Caco-2 (cell line): ENCODE data around the gene TM9SF3. TPM values are rescaled to one million over a fixed set of nuclear protein-coding genes. Genes with fewer than 3 reads are reported as not detected.

ENCODE experiments used
- BruUV-seq: library from RNA; stranded (reverse); fragments of 400-500 nt; replicated peaks from 2 replicates; lab custom pipeline; 2021; lab: Mats Ljungman, UMichigan
- CTCF ChIA-PET: fragments of 300-600 bp; sonication (Branson Sonifier 250); formaldehyde crosslinking; loops from one replicate; lab custom pipeline; 2022; ENCODE audit warnings: antibody characterized with exemption; lab: Charles Lee
- POLR2A ChIA-PET: fragments of 300-600 bp; sonication (Branson Sonifier 250); formaldehyde crosslinking; loops from one replicate; lab custom pipeline; 2022; ENCODE audit warnings: antibody characterized with exemption; lab: Charles Lee
- DNase-seq, 2 experiments: peaks; one replicate each; pipeline versions ENCODE4 v3.0.0 to v3.0.0-alpha.2; 2020 to 2022
- H3K27me3 ChIP-seq: replicated peaks from 2 replicates; pipeline ENCODE4 v1.6.0; 2011; ENCODE audit warnings: low read length; ENCODE audit not compliant: control insufficient read depth, insufficient read depth
- H3K36me3 ChIP-seq: 2 replicates; pipeline ENCODE4 v1.5.1; 2011; ENCODE audit warnings: low read length; ENCODE audit not compliant: control insufficient read depth, insufficient read depth
- H3K4me1 ChIP-seq: fragments of 250-450 bp; sonication (Bioruptor Pico); 2 replicates; pipeline ENCODE4 v1.5.1; 2020; ENCODE audit warnings: mild to moderate bottlenecking
- H3K4me3 ChIP-seq: 2 replicates; pipeline ENCODE4 v1.5.1; 2011; ENCODE audit warnings: low read depth, mild to moderate bottlenecking, control low read depth, low read length
- H3K9me3 ChIP-seq: fragments of 250-450 bp; sonication (Bioruptor Pico); 2 replicates; pipeline ENCODE4 v1.5.1; 2020; ENCODE audit warnings: mild to moderate bottlenecking, moderate library complexity
- H3K27ac Mint-ChIP-seq: one replicate; pipeline ENCODE4 v1.8.0; 2022; ENCODE audit warnings: mixed read lengths; ENCODE audit not compliant: unreplicated experiment
- H3K27me3 Mint-ChIP-seq: one replicate; pipeline ENCODE4 v1.8.0; 2022; ENCODE audit warnings: mixed read lengths; ENCODE audit not compliant: insufficient read depth, unreplicated experiment
- H3K36me3 Mint-ChIP-seq: one replicate; pipeline ENCODE4 v1.8.0; 2022; ENCODE audit warnings: mild to moderate bottlenecking, mixed read lengths; ENCODE audit not compliant: insufficient read depth, unreplicated experiment
- H3K4me1 Mint-ChIP-seq: one replicate; pipeline ENCODE4 v1.8.0; 2022; ENCODE audit warnings: low read depth, mixed read lengths; ENCODE audit not compliant: unreplicated experiment
- H3K4me3 Mint-ChIP-seq: one replicate; pipeline ENCODE4 v1.8.0; 2022; ENCODE audit warnings: mild to moderate bottlenecking, moderate library complexity, mixed read lengths; ENCODE audit not compliant: unreplicated experiment
- H3K9me3 Mint-ChIP-seq: one replicate; pipeline ENCODE4 v1.8.0; 2022; ENCODE audit warnings: mixed read lengths; ENCODE audit not compliant: unreplicated experiment
- intact Hi-C: fragments of 100-400 bp; cut with micrococcal nuclease; formaldehyde crosslinking; loops from one replicate; pipeline ENCODE4 v1.10.0; 2022; ENCODE audit not compliant: unreplicated experiment
- total RNA-seq: library from RNA; stranded (reverse); gene quantifications from 2 replicates; pipeline ENCODE4 v1.2.3, GENCODE V29; 2022
- TF ChIP-seq, protein P1 (sequence below), 2 experiments: fragments of 200-600 bp in 1 of 2; IDR thresholded peaks; 1 replicate in 1 of 2; 2 replicates in 1 of 2; pipeline versions ENCODE4 v1.5.1 to v1.8.0; 2011 to 2022; ENCODE audit warnings: antibody characterized with exemption in 1 of 2, control low read depth in 1 of 2, inconsistent platforms in 1 of 2, low read depth in 1 of 2, low read length in 1 of 2, mild to moderate bottlenecking in 1 of 2, moderate library complexity in 1 of 2; ENCODE audit not compliant: insufficient read depth in 1 of 2, severe bottlenecking in 1 of 2, unreplicated experiment in 1 of 2

Gene TM9SF3
- total RNA-seq, 1 experiment from 2014 or later, result 176 TPM

DNA sequence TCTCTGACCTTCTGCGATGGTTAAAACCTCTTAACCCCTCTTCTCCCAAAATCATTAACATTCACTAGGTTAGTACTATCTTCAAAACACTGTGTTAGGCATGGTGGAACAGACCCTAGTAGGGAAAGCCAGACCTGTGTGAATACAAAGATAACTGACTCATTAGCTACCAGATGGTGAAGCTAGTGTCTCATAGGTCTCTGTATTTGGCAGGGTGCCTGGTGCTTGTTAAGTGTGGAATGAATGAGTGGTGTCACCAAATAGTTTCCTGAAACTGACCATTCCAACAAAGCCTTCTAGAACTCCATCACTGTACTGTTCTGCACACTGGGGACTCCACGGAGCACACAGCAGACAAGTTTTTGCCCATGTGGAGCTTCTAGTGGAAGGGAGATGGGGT, 27.7 kb upstream of the TM9SF3 start:
- Histone ChIP-seq H3K27me3 (no peaks in the 10 kb centered on the region), H3K4me1 (peaks cover 45% of the 10 kb centered on the region), H3K36me3 (no peaks in the 10 kb centered on the region), H3K9me3 (no peaks in the 10 kb centered on the region), H3K4me3 (no peak overlapping the region)
- ChIA-PET CTCF (no interaction called here), POLR2A (no interaction called here)
- Mint-ChIP-seq H3K4me3 (no peak overlapping the region), H3K9me3 (no peaks in the 10 kb centered on the region), H3K4me1 (peaks cover 28% of the 10 kb centered on the region), H3K36me3 (no peaks in the 10 kb centered on the region), H3K27ac (no peak overlapping the region), H3K27me3 (no peaks in the 10 kb centered on the region)
- intact Hi-C loops, result no loop called here
- no peak for DNase-seq
- BruUV-seq, result no TSS peak
- TF ChIP-seq, protein P1, sequence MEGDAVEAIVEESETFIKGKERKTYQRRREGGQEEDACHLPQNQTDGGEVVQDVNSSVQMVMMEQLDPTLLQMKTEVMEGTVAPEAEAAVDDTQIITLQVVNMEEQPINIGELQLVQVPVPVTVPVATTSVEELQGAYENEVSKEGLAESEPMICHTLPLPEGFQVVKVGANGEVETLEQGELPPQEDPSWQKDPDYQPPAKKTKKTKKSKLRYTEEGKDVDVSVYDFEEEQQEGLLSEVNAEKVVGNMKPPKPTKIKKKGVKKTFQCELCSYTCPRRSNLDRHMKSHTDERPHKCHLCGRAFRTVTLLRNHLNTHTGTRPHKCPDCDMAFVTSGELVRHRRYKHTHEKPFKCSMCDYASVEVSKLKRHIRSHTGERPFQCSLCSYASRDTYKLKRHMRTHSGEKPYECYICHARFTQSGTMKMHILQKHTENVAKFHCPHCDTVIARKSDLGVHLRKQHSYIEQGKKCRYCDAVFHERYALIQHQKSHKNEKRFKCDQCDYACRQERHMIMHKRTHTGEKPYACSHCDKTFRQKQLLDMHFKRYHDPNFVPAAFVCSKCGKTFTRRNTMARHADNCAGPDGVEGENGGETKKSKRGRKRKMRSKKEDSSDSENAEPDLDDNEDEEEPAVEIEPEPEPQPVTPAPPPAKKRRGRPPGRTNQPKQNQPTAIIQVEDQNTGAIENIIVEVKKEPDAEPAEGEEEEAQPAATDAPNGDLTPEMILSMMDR (IDR thresholded peaks at IDR 0.05; ENCODE audit: insufficient read depth in 1 of 2, low read depth in 1 of 2, low read length in 1 of 2, severe bottlenecking in 1 of 2, unreplicated experiment in 1 of 2), result no peak

DNA sequence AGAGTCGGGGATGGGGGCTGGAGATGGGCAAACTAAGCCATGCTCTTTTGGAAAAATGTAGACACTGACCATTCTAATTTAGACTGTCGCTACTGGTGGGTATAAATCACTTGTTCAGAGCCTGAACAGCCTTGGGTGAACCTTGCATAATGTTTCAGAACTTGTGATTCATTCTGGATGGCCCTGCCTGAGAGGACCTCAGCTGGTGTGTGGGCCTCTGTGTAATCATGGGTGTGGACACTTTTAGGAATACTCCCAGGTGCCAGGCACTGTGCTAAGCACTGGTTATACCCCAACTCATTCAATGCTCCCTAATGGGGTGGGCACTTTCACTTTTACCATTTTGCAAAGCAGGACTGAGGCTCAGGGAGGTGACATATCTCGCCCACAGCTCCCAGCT, 26.8 kb upstream of the TM9SF3 start:
- ChIA-PET POLR2A (no interaction called here), CTCF (no interaction called here)
- peaks cover 34% of the 10 kb centered on the region for H3K4me1 Mint-ChIP-seq
- intact Hi-C loops, result no loop called here
- no peaks in the 10 kb centered on the region for H3K27me3 ChIP-seq
- no peak overlapping the region for H3K4me3 Mint-ChIP-seq
- TF ChIP-seq, protein P1 (IDR thresholded peaks at IDR 0.05; ENCODE audit: insufficient read depth in 1 of 2, low read depth in 1 of 2, low read length in 1 of 2, severe bottlenecking in 1 of 2, unreplicated experiment in 1 of 2), result no peak
- H3K9me3 Mint-ChIP-seq, result no peaks in the 10 kb centered on the region
- BruUV-seq, result no TSS peak
- peaks cover 46% of the 10 kb centered on the region for H3K4me1 ChIP-seq
- no peak for DNase-seq
- H3K27ac Mint-ChIP-seq, result no peak overlapping the region
- no peaks in the 10 kb centered on the region for H3K36me3 Mint-ChIP-seq
- H3K9me3 ChIP-seq, result no peaks in the 10 kb centered on the region
- no peak overlapping the region for H3K4me3 ChIP-seq
- no peaks in the 10 kb centered on the region for H3K27me3 Mint-ChIP-seq
- H3K36me3 ChIP-seq, result no peaks in the 10 kb centered on the region

DNA sequence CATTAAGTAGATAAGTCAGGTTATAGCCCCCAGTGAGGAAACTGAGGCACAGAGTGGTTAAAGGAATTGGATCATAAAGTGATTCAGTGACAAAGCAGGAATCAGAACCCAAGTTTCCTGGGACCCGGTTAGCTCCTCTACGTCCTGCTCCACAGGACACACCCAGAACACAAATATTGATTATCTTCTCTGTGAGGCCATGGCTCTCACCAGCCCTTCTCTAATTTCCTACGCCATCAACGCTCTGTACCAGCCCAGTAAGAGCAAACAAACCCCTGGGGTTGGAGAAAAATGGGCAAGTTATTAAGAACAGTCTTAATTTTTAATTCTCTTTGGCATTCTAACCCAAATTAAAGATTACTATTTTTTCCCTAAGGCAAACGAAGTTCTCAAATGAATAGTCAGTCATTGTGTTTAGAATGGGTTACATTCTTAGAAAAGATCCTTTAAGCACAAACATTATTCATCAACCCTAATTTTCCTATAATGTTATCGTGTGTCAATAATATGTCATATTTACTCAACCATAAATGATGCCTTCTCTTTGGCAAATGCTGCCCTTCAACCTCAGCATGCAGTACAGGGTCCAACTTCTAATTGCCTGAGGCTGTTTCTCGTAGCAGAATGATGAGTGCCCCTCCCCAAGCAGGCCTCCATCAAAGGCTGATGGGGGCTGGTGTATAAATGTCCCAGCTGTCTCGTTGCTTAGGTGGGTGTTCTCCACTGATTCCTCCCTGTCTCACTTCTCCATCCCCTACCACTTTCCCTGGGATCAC, 25.4 kb upstream of the TM9SF3 start:
- DNase-seq, result peak; percentile 74 to 88
- H3K9me3 ChIP-seq, result no peaks in the 10 kb centered on the region
- no peak overlapping the region for H3K4me3 ChIP-seq
- peaks cover 51% of the 10 kb centered on the region for H3K4me1 ChIP-seq
- H3K9me3 Mint-ChIP-seq, result no peaks in the 10 kb centered on the region
- no TSS peak for BruUV-seq
- peaks cover 47% of the 10 kb centered on the region for H3K4me1 Mint-ChIP-seq
- no peaks in the 10 kb centered on the region for H3K36me3 ChIP-seq
- no peaks in the 10 kb centered on the region for H3K27me3 Mint-ChIP-seq
- H3K4me3 Mint-ChIP-seq, result peak overlapping the region; percentile 17
- POLR2A ChIA-PET, result no interaction called here
- no peaks in the 10 kb centered on the region for H3K27me3 ChIP-seq
- H3K36me3 Mint-ChIP-seq, result no peaks in the 10 kb centered on the region
- peak overlapping the region; percentile 28 for H3K27ac Mint-ChIP-seq
- TF ChIP-seq, protein P1 (IDR thresholded peaks at IDR 0.05; ENCODE audit: insufficient read depth in 1 of 2, low read depth in 1 of 2, low read length in 1 of 2, severe bottlenecking in 1 of 2, unreplicated experiment in 1 of 2), result no peak
- intact Hi-C loops, result loop anchor here (1.0 kb wide), 1 partner anchor 21 kb away; no protein-coding TSS in a partner anchor
- CTCF ChIA-PET, result no interaction called here
